Measurements from ENCODE around the gene UNC80.

GRCh38 chr2:209960045-209960444 is 188.4 kb downstream of the UNC80 start:
- TF ChIP-seq CTCF (IDR thresholded peaks at IDR 0.05; ENCODE audit: poor library complexity), result no peak
- TF ChIP-seq EZH2 (IDR thresholded peaks at IDR 0.05; ENCODE audit: borderline replicate concordance), result no peak
- no peak for TF ChIP-seq EZH2phosphoT487 (IDR thresholded peaks at IDR 0.05; ENCODE audit: low read depth, severe bottlenecking, unreplicated experiment)

Data from hepatocyte (in vitro differentiated cells).